MCF 10A (cell line): ENCODE measurements around the gene RPS6KA2. TPM values are rescaled to one million over a fixed set of nuclear protein-coding genes. Genes with fewer than 3 reads are reported as not detected.

Source experiments
- BruUV-seq: library from RNA; stranded (reverse); fragments of 400-500 nt; replicated peaks from 2 replicates; lab custom pipeline; 2021; lab: Mats Ljungman, UMichigan
- CTCF ChIA-PET: fragments of 300-600 bp; sonication (Branson Sonifier 250); formaldehyde crosslinking; extraction: SDS; loops from one replicate; lab custom pipeline; 2021; ENCODE audit warnings: antibody characterized with exemption, inconsistent platforms; lab: Yijun Ruan, JAX
- POLR2A ChIA-PET: fragments of 300-600, 350-650 bp; sonication (Branson Sonifier 250); formaldehyde crosslinking; extraction: SDS; loops from one replicate; lab custom pipeline; 2020; ENCODE audit warnings: antibody characterized with exemption, inconsistent platforms; lab: Yijun Ruan, JAX
- DNase-seq: peaks from one replicate; pipeline ENCODE4 v3.0.0-alpha.2; 2018; ENCODE audit not compliant: unreplicated experiment
- H3K27ac Mint-ChIP-seq: one replicate; pipeline ENCODE4 v1.8.0; 2022; ENCODE audit warnings: mild to moderate bottlenecking, low read depth, mixed read lengths; ENCODE audit not compliant: unreplicated experiment
- H3K27me3 Mint-ChIP-seq: one replicate; pipeline ENCODE4 v1.8.0; 2022; ENCODE audit warnings: mixed read lengths; ENCODE audit not compliant: insufficient read depth, unreplicated experiment
- H3K36me3 Mint-ChIP-seq: one replicate; pipeline ENCODE4 v1.8.0; 2022; ENCODE audit warnings: mild to moderate bottlenecking, moderate library complexity, mixed read lengths; ENCODE audit not compliant: insufficient read depth, unreplicated experiment
- H3K4me1 Mint-ChIP-seq: one replicate; pipeline ENCODE4 v1.8.0; 2022; ENCODE audit warnings: mixed read lengths; ENCODE audit not compliant: insufficient read depth, unreplicated experiment
- H3K4me3 Mint-ChIP-seq: one replicate; pipeline ENCODE4 v1.8.0; 2022; ENCODE audit warnings: mild to moderate bottlenecking, moderate library complexity, mixed read lengths; ENCODE audit not compliant: unreplicated experiment
- H3K9me3 Mint-ChIP-seq: one replicate; pipeline ENCODE4 v1.8.0; 2022; ENCODE audit warnings: mixed read lengths; ENCODE audit not compliant: unreplicated experiment
- CTCF ChIP-seq: fragments of 200-600 bp; IDR thresholded peaks from one replicate; pipeline ENCODE4 v1.8.0; 2022; ENCODE audit warnings: antibody characterized with exemption, mild to moderate bottlenecking; ENCODE audit not compliant: unreplicated experiment
- intact Hi-C: fragments of 100-400 bp; cut with micrococcal nuclease; formaldehyde crosslinking; loops from 2 replicates; pipeline ENCODE4 v1.14.1; 2022
- total RNA-seq: library from RNA; stranded (reverse); gene quantifications from 2 replicates; pipeline ENCODE4 v1.2.3, GENCODE V29; 2022

Gene RPS6KA2
- total RNA-seq, 1 experiment from 2014 or later, result 126 TPM

GRCh38 chr6:166418691-166419143 lies 208.3 kb downstream of the RPS6KA2 start:
- DNase-seq, result no peak
- H3K4me3 Mint-ChIP-seq, result no peak overlapping the region
- no peaks in the 10 kb centered on the region for H3K27me3 Mint-ChIP-seq
- no peak for TF ChIP-seq CTCF
- H3K27ac Mint-ChIP-seq, result no peak overlapping the region
- H3K4me1 Mint-ChIP-seq, result no peaks in the 10 kb centered on the region
- BruUV-seq, result no TSS peak
- H3K9me3 Mint-ChIP-seq, result peaks cover 13% of the 10 kb centered on the region
- ChIA-PET CTCF (no interaction called here), POLR2A (no interaction called here)
- peaks cover 89% of the 10 kb centered on the region for H3K36me3 Mint-ChIP-seq
- intact Hi-C loops, result no loop called here

DNA sequence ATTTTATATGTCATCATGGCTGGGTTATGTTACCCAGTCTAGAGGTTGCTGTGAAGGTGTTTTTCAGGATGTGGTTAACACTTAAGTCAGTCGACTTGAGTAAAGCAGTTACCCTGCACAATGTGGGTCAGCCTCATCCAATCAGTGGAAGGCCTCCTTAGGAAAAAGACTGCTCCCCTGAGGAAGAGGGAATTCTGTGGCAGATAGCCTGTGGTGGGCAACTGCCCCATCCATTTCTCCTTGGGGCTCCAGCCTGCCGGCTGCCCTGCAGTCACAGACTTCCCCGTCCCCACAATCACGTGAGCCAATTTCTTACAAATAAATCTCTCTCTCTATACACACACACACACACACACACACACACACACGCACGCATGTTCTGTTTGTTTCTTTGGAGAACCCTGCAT lies 209.8 kb downstream of the RPS6KA2 start:
- no peaks in the 10 kb centered on the region for H3K4me1 Mint-ChIP-seq
- intact Hi-C loops, result no loop called here
- H3K36me3 Mint-ChIP-seq, result peaks cover 88% of the 10 kb centered on the region
- DNase-seq, result no peak
- no TSS peak for BruUV-seq
- no peaks in the 10 kb centered on the region for H3K27me3 Mint-ChIP-seq
- TF ChIP-seq CTCF, result no peak
- ChIA-PET POLR2A (no interaction called here), CTCF (interaction anchor here (1.3 kb wide), 1 partner anchor 17 kb away, joined by 3 read pairs; no protein-coding TSS in a partner anchor)
- H3K9me3 Mint-ChIP-seq, result peaks cover 13% of the 10 kb centered on the region
- no peak overlapping the region for H3K27ac Mint-ChIP-seq
- H3K4me3 Mint-ChIP-seq, result no peak overlapping the region

GRCh38 chr6:166415833-166416347 lies 211.2 kb downstream of the RPS6KA2 start:
- TF ChIP-seq CTCF, result no peak
- Mint-ChIP-seq H3K9me3 (peaks cover 13% of the 10 kb centered on the region), H3K36me3 (peaks cover 88% of the 10 kb centered on the region), H3K27ac (peak overlapping the region; percentile 32), H3K27me3 (no peaks in the 10 kb centered on the region), H3K4me3 (no peak overlapping the region), H3K4me1 (no peaks in the 10 kb centered on the region)
- no TSS peak for BruUV-seq
- POLR2A ChIA-PET, result no interaction called here
- intact Hi-C loops, result no loop called here
- no peak for DNase-seq
- CTCF ChIA-PET, result interaction anchor here (1.3 kb wide), 1 partner anchor 16 kb away, joined by 3 read pairs; no protein-coding TSS in a partner anchor

DNA sequence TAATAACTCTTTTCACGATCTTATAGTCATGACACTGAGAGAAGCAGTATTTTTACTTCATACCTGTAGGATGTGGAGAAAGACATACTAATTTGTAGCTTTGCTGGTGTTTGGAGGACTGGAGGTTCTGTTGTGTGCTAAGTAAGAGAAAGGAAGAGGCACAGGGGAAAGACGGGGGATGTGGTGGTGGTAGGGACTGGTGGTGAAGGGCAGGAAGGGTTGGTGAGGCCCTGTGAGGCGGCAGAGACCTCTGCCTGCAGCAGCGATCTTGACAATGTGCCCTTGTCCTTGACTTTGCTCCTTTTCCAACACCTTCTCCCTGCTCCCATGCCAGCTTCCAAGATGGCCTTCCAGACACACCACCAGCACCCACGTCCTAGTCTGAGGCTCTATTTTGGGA lies 211.7 kb downstream of the RPS6KA2 start:
- BruUV-seq, result no TSS peak
- ChIA-PET CTCF (no interaction called here), POLR2A (no interaction called here)
- intact Hi-C loops, result no loop called here
- Mint-ChIP-seq H3K4me1 (no peaks in the 10 kb centered on the region), H3K4me3 (no peak overlapping the region), H3K36me3 (peaks cover 88% of the 10 kb centered on the region), H3K9me3 (peaks cover 13% of the 10 kb centered on the region), H3K27me3 (no peaks in the 10 kb centered on the region), H3K27ac (peak overlapping the region; percentile 32)
- no peak for DNase-seq
- TF ChIP-seq CTCF, result no peak
